IPS-11a (cell line): ENCODE results near the gene TFDP2.
"Not testable (repeated sequence)": the region's sequence is repeated elsewhere in the genome, so short reads cannot be mapped to it uniquely, and the experiment has no call there.

Experiments used
- H3K4me3 ChIP-seq: one replicate; pipeline ENCODE4 v1.5.1; 2013; ENCODE audit warnings: low read depth, low read length, control low read depth

The TFDP2 gene

DNA sequence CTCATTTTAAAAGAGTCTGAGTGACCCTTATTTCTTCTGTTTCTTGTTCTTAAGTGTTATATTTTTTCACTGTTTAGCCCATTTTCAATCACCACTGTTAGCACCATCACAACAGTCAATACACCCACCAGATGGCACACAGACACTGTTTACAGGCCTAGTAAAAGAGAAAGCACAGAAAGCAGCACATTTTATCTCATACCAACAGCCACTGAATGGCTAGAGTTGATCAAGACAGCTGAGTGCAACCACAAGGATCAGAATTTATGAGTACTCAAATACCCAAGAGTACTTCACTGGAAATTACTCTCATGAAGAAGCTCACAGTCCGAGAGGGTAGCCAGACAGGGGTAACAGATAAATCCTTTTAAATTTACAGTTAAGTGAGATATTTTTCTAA is 127.0 kb downstream of the TFDP2 start:
- H3K4me3 ChIP-seq = no peak overlapping the region

DNA sequence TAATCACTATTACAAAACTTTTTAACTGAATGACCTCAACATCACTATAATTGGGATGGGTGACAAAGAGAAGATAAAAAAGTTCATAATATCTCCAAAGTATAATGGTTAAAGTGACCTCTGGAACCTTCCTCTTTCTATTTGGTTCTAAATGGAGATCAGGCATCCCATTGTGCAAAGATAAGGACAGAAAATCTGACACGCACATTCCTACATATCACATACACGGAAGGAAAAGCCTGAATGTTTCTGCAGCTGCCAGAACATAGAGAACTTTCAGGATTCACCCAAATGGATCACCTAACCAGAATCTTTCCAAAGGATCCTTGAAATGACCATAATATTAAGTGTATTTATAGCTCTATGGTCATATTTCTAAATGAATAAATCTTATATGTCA is 128.2 kb downstream of the TFDP2 start:
- H3K4me3 ChIP-seq = no peak overlapping the region

DNA sequence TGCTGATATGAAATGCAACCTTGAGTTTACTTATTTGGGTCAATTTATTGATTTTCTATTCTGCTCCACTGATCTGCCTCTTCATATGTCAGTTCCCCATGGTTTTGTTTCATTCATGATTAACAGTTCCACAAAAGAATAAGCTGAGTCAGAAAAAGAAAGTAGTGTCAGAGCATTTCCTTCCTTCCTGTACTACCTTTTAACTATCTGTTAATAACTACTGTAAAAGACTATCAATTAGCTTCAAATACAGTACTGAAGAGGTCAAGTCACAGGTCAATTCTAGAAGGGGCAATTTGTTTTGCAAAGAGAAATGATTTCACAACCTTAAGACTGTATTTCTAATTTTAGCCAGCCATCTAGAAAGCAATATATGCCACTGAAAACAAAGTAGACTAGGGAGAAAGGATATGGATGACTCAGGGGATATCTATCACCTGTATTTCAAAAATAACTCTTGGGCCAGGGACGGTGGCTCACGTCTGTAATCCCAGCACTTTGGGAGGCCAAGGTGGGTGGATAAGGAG is 129.5 kb downstream of the TFDP2 start:
- no peak overlapping the region for H3K4me3 ChIP-seq

DNA sequence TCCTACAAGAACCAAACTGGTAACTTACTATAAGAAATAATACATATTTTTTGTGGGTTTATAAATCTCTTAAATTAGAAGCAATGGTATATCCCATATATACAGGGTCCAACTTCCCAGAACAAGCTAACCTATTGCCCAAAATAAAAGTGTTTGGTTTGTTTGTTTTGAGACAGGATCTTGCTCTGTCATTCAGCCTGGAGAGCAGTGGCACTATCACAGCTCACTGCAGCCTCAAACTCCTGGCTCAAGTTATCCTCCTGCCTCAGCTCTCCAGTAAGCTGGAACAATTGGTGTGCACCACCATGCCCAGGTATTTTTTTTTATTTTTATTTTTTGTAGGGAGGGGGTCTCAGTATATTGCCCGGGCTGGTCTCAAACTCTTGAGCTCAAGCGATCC is 135.4 kb downstream of the TFDP2 start:
- no peak overlapping the region for H3K4me3 ChIP-seq

DNA sequence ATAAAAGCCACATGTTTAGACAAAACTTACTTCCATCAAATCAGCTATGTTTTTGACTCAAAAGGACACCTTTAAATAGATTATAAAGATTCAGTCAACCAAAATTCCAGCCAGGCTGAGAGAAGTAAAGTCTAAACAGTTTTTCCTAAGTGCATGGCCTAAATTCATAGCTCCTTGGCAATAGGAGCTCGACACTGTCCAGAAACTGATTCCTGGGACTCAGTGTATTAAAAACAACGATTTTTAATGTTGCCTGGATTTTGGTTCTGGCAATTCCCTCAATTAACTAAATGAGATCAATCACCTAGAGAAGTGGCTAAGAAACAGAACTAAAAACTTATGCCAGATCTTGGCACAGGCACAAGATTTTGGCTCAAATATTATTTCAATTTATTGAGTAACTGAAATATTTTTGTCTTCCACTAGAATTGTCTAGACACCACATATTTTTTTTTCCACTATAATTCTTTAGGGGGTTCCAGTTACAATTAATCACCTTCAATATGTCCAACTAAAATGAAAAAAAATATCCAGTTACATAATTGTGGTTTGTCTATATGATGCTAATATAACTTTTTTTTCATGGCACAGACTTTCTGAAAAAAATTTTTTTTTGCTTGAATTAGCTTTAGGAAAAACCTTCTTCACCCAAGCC is 135.9 kb downstream of the TFDP2 start:
- H3K4me3 ChIP-seq = no peak overlapping the region

GRCh38 chr3:142009029-142009428 is 140.3 kb downstream of the TFDP2 start:
- H3K4me3 ChIP-seq = no peak overlapping the region

- no peak overlapping the region for H3K4me3 ChIP-seq
Observed at GRCh38 chr3:142007710-142008399, 141.5 kb downstream of the TFDP2 start.

GRCh38 chr3:142004957-142005356 is 144.4 kb downstream of the TFDP2 start:
- H3K4me3 ChIP-seq = not testable (repeated sequence)

DNA sequence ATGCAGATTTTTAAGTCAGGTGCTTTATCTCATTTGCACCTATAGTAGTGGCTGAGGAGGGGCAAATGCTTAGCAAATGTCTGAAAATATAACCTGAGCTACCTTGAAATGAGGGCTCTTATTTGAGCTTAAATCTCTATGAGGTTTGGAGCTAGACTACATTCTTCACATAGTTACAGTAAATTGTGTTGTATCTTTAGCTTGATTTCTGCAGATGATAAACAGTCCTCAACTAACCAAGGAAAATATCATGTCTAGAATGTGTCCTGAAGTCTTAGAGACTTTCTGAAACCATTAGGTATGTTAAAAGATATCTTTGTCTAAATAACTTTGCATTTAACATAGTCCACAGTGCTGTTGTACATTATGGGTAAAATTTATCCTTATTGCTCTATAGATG is 145.3 kb downstream of the TFDP2 start:
- H3K4me3 ChIP-seq = no peak overlapping the region

DNA sequence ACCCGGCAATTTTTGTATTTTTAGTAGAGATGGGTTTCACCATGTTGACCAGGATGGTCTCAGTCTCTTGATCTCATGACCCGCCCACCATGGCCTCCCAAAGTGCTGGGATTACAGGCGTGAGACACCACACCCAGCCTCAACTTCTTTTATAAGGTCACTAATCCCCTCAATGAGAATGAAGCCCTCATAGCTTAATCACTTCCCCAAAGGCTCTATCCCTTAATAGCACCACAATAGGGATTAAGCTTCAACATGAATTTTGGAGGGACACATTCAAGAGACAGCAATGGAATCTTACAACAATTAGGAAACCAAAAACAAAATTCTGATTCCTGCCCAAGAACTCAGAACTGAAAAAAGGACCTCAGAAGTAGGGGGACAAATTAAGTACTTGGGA is 146.1 kb downstream of the TFDP2 start:
- no peak overlapping the region for H3K4me3 ChIP-seq

- no peak overlapping the region for H3K4me3 ChIP-seq
Observed at GRCh38 chr3:142000325-142000870, 148.9 kb downstream of the TFDP2 start.

- H3K4me3 ChIP-seq = no peak overlapping the region
Observed at GRCh38 chr3:141998669-141999290, 150.6 kb downstream of the TFDP2 start.

DNA sequence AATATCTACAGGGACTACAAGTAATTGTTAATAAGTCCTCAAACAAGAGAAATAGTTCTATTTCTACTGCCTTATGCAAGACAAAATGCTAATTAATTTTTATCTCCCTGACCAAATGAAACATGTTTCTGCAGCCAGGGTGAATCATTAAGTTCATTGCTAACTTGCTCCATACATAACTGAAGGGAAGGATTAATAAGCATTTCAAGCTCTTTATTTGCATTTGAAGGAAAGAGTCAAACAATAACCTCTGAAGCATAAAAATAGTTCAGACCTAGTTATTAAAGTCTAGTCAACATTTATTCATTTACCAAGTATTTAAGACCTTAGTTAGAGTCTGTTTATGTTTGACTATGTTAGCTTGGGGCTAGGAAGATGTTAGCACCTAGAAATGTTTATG is 152.9 kb downstream of the TFDP2 start:
- no peak overlapping the region for H3K4me3 ChIP-seq

DNA sequence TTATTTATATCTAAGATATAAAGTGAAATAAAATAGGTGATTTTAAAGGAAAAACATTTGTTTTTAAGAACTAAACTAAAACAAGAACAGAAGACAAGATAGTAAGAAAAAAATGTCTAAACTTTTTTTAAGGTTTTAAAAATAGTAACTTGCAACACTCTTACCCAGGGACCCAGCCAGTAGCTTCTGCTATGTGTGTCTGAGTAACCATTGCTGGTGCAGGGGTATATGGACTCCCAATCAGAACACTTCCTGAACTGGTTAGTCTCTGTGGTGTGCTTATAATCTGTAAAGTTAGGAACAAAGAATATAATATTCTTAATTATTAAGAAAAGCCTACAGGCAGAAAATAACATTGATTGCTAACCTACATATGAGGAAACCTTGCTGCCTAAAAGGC is 154.5 kb downstream of the TFDP2 start:
- no peak overlapping the region for H3K4me3 ChIP-seq

DNA sequence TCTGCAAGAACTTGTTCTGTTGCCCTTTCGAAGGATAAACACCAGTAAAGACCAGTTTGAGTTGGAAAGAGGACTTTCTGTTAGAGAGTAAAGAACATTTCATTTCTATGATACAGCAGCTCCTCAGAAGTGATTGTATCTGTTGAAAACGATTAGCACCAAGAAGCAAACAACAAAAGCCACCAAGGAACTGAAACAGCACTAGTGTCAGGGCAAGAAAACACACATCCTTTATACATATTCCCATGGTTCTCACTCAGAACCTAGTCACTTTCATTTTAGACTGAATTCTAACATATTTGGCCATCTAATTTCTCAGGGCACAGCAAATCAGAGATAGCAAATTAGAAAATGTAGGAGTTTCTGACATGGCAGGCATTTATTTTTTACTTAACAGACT is 156.8 kb downstream of the TFDP2 start:
- no peak overlapping the region for H3K4me3 ChIP-seq

GRCh38 chr3:141986548-141987107 is 162.7 kb downstream of the TFDP2 start:
- H3K4me3 ChIP-seq = no peak overlapping the region

- no peak overlapping the region for H3K4me3 ChIP-seq
Observed at GRCh38 chr3:141981084-141981483, 168.3 kb downstream of the TFDP2 start.

- no peak overlapping the region for H3K4me3 ChIP-seq
Observed at GRCh38 chr3:141979050-141979671, 170.2 kb downstream of the TFDP2 start.

- H3K4me3 ChIP-seq = not testable (repeated sequence)
Observed at GRCh38 chr3:141974777-141975176, 174.6 kb downstream of the TFDP2 start.

DNA sequence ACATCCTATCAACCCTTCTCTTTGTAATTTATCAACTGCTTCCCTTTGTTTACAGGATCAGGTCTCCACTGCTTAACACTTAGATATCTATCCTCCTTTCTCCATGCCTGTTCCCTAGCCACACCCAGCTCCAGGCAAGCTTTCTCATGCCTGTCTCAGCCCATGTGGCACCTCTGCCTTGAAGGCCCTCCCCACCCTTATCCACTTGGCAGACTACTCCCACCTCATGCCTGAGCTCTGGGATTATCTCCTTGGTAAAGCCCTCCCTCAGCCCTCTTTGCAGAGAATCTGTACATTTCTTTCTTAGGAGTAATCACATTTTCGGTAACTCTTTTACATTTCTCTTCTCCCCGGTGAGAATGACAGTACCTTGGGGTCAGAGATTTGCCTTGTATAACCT is 176.9 kb downstream of the TFDP2 start:
- H3K4me3 ChIP-seq = no peak overlapping the region

DNA sequence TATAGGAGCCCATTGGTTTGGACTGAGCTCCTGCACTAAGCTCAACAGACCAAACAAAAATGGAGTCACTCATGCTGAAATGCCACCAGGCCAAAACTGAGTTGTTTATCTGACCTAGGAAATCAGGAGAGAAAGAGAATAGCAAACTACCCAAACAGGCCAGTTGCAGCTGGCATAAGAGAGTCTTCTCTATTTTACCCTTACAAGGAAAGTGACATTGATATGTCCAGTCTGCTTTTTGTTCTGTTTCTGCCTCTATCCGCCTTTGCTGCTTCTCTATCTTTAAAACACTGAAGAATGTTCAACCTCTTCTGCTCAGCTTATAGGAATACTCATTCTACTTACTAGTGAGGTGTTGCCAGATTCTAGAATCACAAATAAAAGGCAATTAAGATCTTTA is 177.8 kb downstream of the TFDP2 start:
- no peak overlapping the region for H3K4me3 ChIP-seq
